GM10266 (cell line): ENCODE data around the gene ERMARD.

Experiments used
- DNase-seq: peaks from one replicate; pipeline ENCODE4 v3.0.0; 2012; ENCODE audit errors: extremely low spot score
- TF ChIP-seq, protein P1 (sequence below): IDR thresholded peaks from 2 replicates; pipeline ENCODE4 v1.5.1; 2012; ENCODE audit warnings: mild to moderate bottlenecking, low read depth; ENCODE audit not compliant: control insufficient read depth, insufficient read depth; ENCODE audit errors: missing control alignments

ERMARD gene

GRCh38 chr6:169826697-169827096, 75.3 kb downstream of the ERMARD start:
- no peak for DNase-seq
- TF ChIP-seq, protein P1, sequence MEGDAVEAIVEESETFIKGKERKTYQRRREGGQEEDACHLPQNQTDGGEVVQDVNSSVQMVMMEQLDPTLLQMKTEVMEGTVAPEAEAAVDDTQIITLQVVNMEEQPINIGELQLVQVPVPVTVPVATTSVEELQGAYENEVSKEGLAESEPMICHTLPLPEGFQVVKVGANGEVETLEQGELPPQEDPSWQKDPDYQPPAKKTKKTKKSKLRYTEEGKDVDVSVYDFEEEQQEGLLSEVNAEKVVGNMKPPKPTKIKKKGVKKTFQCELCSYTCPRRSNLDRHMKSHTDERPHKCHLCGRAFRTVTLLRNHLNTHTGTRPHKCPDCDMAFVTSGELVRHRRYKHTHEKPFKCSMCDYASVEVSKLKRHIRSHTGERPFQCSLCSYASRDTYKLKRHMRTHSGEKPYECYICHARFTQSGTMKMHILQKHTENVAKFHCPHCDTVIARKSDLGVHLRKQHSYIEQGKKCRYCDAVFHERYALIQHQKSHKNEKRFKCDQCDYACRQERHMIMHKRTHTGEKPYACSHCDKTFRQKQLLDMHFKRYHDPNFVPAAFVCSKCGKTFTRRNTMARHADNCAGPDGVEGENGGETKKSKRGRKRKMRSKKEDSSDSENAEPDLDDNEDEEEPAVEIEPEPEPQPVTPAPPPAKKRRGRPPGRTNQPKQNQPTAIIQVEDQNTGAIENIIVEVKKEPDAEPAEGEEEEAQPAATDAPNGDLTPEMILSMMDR = no peak

DNA sequence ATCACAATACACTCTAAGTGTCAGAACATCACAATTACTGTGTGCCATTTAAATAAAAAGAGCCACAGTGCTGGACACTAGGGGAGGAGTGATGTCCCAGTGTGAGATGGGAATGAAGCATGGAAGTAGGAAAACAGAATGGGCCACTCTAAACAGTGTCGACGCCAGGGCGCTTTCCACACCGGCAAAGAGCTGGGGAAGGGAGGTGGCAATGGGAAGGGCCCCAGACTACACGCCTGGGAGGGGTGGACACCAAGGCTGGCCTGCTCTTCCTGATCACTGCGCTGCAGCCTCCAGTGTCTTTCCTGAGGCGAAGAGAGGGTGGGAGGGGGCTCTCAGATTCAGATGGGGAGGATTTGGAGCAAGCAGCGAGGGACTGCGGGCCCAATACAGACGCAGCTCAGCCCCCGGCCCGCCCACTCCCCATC, 75.9 kb downstream of the ERMARD start:
- no peak for DNase-seq
- TF ChIP-seq, protein P1 = no peak

- TF ChIP-seq, protein P1 = no peak
- DNase-seq = no peak
Observed at GRCh38 chr6:169828176-169828575, 76.8 kb downstream of the ERMARD start.

DNA sequence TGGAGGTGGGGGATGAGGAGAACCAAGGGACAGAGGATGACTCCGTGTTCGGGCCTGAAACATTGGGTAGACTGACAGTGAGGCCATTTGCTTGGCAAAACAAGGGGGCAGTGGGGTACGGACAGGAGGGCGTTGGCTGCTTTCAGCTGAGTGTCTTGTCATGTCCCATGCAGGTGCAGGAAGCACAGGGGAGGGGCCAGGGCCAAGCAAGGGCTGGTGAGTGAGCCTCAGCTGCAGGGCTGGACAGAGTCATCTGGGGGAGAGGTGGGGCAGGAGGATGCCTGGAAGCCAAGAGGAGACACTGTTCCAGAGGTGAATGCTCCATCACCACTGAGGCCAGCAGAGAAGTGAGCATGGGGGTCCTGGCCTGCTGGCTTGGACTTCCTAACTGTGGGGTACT, 78.4 kb downstream of the ERMARD start:
- no peak for DNase-seq

DNA sequence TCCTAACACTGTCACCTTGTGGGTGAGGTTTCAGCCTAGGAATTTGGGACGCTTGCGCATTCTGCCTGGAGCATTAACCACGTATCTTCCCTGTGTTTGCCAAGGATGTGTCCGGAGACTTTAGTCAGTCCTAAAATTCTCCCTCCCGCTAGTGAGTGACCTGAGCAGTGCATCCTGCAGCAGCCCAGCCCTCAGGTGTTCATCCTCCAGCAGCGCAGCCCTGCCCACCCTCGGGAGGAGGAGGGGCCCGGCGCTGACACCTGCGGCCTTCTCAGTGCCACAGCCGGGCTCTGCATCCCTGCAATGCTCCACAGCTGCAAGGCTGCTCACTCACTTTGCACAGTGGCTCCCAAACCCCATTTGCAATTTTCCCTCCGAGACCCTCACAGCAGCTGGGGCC, 79.5 kb downstream of the ERMARD start:
- DNase-seq = no peak
- TF ChIP-seq, protein P1 = no peak

More for the DNA sequence above, 78.4 kb downstream of the ERMARD start:
- TF ChIP-seq, protein P1 = no peak
